Activated CD4-positive, CD25-positive, alpha-beta regulatory T cell treated with anti-CD3 and anti-CD28 coated beads, Interleukin-2, amount 50 U/mL, for 16 hours (primary cell): ENCODE measurements around the gene UBE3D.
"Not testable (repeated sequence)": the region's sequence is repeated elsewhere in the genome, so short reads cannot be mapped to it uniquely, and the experiment has no call there.

Experiments
- DNase-seq: peaks from one replicate; pipeline ENCODE4 v3.0.0-alpha.2; 2020; ENCODE audit warnings: low read depth, low spot score

UBE3D gene

GRCh38 chr6:82914511-82914910 is 151.1 kb downstream of the UBE3D start:
- no peak for DNase-seq

GRCh38 chr6:82910820-82911219 is 154.8 kb downstream of the UBE3D start:
- no peak for DNase-seq

- DNase-seq, result no peak
Observed at GRCh38 chr6:82910395-82910794, 155.2 kb downstream of the UBE3D start.

- no peak for DNase-seq
Observed at GRCh38 chr6:82909551-82909950, 156.1 kb downstream of the UBE3D start.

- no peak for DNase-seq
Observed at GRCh38 chr6:82908661-82909060, 157.0 kb downstream of the UBE3D start.

GRCh38 chr6:82906951-82907350 is 158.7 kb downstream of the UBE3D start:
- no peak for DNase-seq

GRCh38 chr6:82906489-82906888 is 159.2 kb downstream of the UBE3D start:
- no peak for DNase-seq

- no peak for DNase-seq
Observed at GRCh38 chr6:82904860-82905259, 160.8 kb downstream of the UBE3D start.

- DNase-seq, result no peak
Observed at GRCh38 chr6:82904257-82904656, 161.4 kb downstream of the UBE3D start.

- no peak for DNase-seq
Observed at GRCh38 chr6:82902290-82902689, 163.4 kb downstream of the UBE3D start.

GRCh38 chr6:82894653-82895259 is 170.9 kb downstream of the UBE3D start:
- DNase-seq, result no peak

- no peak for DNase-seq
Observed at GRCh38 chr6:82893889-82894652, 171.6 kb downstream of the UBE3D start.

GRCh38 chr6:82891503-82891902 is 174.1 kb downstream of the UBE3D start:
- not testable (repeated sequence) for DNase-seq

GRCh38 chr6:82891076-82891475 is 174.6 kb downstream of the UBE3D start:
- no peak for DNase-seq

GRCh38 chr6:82890240-82890639 is 175.4 kb downstream of the UBE3D start:
- no peak for DNase-seq

GRCh38 chr6:82889143-82889542 is 176.5 kb downstream of the UBE3D start:
- no peak for DNase-seq

- no peak for DNase-seq
Observed at GRCh38 chr6:82882363-82883023, 183.1 kb downstream of the UBE3D start.

GRCh38 chr6:82881519-82881918 is 184.1 kb downstream of the UBE3D start:
- no peak for DNase-seq

GRCh38 chr6:82878812-82879211 is 186.8 kb downstream of the UBE3D start:
- DNase-seq, result no peak

- DNase-seq, result no peak
Observed at GRCh38 chr6:82877213-82878195, 188.1 kb downstream of the UBE3D start.

- no peak for DNase-seq
Observed at GRCh38 chr6:82875573-82876185, 190.0 kb downstream of the UBE3D start.
